Natural killer cell (primary cell): ENCODE data around the gene NSDHL. TPM values are rescaled to one million over a fixed set of nuclear protein-coding genes. Genes with fewer than 3 reads are reported as not detected.
"Not testable (repeated sequence)": the region's sequence is repeated elsewhere in the genome, so short reads cannot be mapped to it uniquely, and the experiment has no call there.

Experiments used
- ATAC-seq, 3 donors: fragments of 150-1000 bp in 2 of 3; fragments of 200-7000 bp in 1 of 3; cut with Tn5 transposase; 1 replicate in 1 of 3; 2 replicates in 2 of 3; pipeline ENCODE4 v1.10.0; 2021; ENCODE audit warnings: mild to moderate bottlenecking in 2 of 3, moderate library complexity in 2 of 3
- DNase-seq, 2 donors: peaks; one replicate each; pipeline versions ENCODE4 v3.0.0 to v3.0.0-alpha.2; 2013 to 2021; ENCODE audit warnings: mixed read lengths in 1 of 2
- H3K27ac ChIP-seq: one replicate; pipeline ENCODE4 v1.5.1; 2013; ENCODE audit warnings: mild to moderate bottlenecking, low read length
- H3K27me3 ChIP-seq: one replicate; pipeline ENCODE4 v1.6.1; 2013; ENCODE audit warnings: low read length; ENCODE audit not compliant: control insufficient read depth, insufficient read depth
- H3K36me3 ChIP-seq: one replicate; pipeline ENCODE4 v1.6.1; 2013; ENCODE audit warnings: low read length; ENCODE audit not compliant: control insufficient read depth, insufficient read depth
- H3K4me1 ChIP-seq: one replicate; pipeline ENCODE4 v1.6.1; 2013; ENCODE audit warnings: low read length; ENCODE audit not compliant: control insufficient read depth, insufficient read depth
- H3K4me3 ChIP-seq: one replicate; pipeline ENCODE4 v1.5.1; 2013; ENCODE audit warnings: low read length
- H3K9me3 ChIP-seq: one replicate; pipeline ENCODE4 v1.6.1; 2013; ENCODE audit warnings: low read length; ENCODE audit not compliant: control insufficient read depth, insufficient read depth
- H3K27ac Mint-ChIP-seq, 2 donors: one replicate each; pipeline ENCODE4 v1.8.0; 2022; ENCODE audit warnings: mild to moderate bottlenecking in 2 of 2, mixed read lengths in 2 of 2, moderate library complexity in 1 of 2
- H3K27me3 Mint-ChIP-seq, 2 donors: one replicate each; pipeline ENCODE4 v1.8.0; 2022; ENCODE audit warnings: low read depth in 2 of 2, mixed read lengths in 2 of 2
- H3K36me3 Mint-ChIP-seq: one replicate; pipeline ENCODE4 v1.8.0; 2022; ENCODE audit warnings: mixed read lengths
- H3K4me1 Mint-ChIP-seq, 2 donors: one replicate each; pipeline ENCODE4 v1.8.0; 2022; ENCODE audit warnings: mixed read lengths in 2 of 2
- H3K4me3 Mint-ChIP-seq: one replicate; pipeline ENCODE4 v1.8.0; 2022; ENCODE audit warnings: mild to moderate bottlenecking, moderate library complexity, mixed read lengths
- H3K9me3 Mint-ChIP-seq, 2 donors: one replicate each; pipeline ENCODE4 v1.8.0; 2022; ENCODE audit warnings: mixed read lengths in 2 of 2
- WGBS: methylation state at CpG from one replicate; pipeline ENCODE4 v1.1.7; 2013; ENCODE audit warnings: missing lambda C conversion rate; ENCODE audit not compliant: insufficient coverage; 5-methylcytosine and 5-hydroxymethylcytosine counted together
- intact Hi-C: fragments of 100-400 bp; cut with micrococcal nuclease; formaldehyde crosslinking; loops from one replicate; pipeline ENCODE4 v1.14.2; 2022
- total RNA-seq, 4 donors: library from RNA; stranded (reverse); fragments of 120-200 nt in 1 of 4; gene quantifications; one replicate each; pipeline versions ENCODE4 v1.2.3 to v1.2.4, GENCODE V29; 2013 to 2022
- TF ChIP-seq, protein P1 (sequence below): fragments of 200-600 bp; IDR thresholded peaks from one replicate; pipeline ENCODE4 v1.8.0; 2022; ENCODE audit warnings: antibody characterized with exemption

NSDHL gene
- total RNA-seq: 1 to 10 TPM; 4.9 to 8.2 (median 7.9) TPM
- total RNA-seq (2013): 6.1 TPM

DNA sequence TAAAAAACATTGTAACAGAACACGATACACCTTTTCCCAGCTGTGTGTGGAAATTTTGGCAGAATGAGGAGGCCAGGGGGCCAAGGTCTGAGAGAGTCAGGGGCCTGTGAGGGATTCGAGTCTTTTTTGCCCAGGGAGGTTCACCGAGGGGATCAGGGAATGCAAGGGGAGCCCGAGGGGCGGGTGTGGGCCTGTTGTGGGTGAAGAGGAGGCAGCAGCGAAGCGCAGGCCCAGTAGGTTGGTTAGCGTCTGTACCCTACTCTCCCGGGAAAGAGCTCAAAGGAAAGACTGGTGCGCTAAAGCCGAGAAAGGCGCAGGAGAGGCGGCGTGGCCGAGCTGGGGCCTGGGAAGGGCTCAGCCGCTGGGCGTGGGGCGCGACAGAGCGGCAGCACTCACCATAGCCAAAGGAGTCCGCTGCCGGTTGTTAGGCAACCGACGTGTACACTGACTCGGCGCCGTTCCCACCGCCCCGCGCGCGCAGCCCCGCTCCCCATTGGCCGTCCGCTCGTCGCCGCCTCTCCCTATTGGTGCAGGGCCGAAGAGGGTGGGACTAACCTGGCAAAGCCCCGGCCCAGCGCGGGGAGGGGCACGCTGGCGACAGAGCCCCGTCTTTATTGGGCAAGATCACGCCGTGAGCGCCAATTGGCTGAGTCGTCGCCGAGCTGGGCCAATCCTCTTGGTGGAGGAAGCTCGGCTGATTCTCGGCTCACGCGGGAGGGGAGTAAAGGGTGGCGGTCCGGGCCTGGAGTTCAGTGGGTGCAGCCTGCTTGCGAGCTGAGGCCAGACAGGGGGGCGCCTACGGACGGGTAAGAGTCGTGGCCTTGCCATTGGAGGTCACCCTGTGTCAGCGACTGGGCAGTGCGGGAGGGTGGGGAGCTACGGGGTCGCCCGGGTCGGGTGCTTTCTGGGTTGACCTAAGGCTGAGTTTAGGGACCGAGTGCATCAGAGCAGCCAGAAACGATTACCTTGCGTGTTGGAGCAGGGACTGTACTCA is at the start of gene NSDHL, which contains the start of gene CETN2:
Gene NSDHL, plus strand, starts transcription at position 752 of the 994 bp plus-strand sequence. CDS start 15,262 bp downstream, outside the sequence.
Gene CETN2, minus strand, starts transcription at position 446 of the 994 bp plus-strand sequence. Its CDS starts 47 bp downstream, at position 399.
- Histone ChIP-seq H3K36me3 (no peaks in the 10 kb centered on the region), H3K27ac (peak within 1 kb of the TSS; percentile 80), H3K4me3 (peak within 1 kb of the TSS; percentile 71), H3K27me3 (no peaks in the 10 kb centered on the region), H3K9me3 (no peaks in the 10 kb centered on the region), H3K4me1 (peaks cover 17% of the 10 kb centered on the region)
- Mint-ChIP-seq H3K4me1 (peaks cover 0 to 34% of the 10 kb centered on the region in 2 donors), H3K27ac (peak within 1 kb of the TSS; percentile 80 to 91), H3K9me3 (no peaks in the 10 kb centered on the region), H3K27me3 (no peaks in the 10 kb centered on the region), H3K4me3 (peak within 1 kb of the TSS; percentile 92), H3K36me3 (no peaks in the 10 kb centered on the region)
- TF ChIP-seq, protein P1, sequence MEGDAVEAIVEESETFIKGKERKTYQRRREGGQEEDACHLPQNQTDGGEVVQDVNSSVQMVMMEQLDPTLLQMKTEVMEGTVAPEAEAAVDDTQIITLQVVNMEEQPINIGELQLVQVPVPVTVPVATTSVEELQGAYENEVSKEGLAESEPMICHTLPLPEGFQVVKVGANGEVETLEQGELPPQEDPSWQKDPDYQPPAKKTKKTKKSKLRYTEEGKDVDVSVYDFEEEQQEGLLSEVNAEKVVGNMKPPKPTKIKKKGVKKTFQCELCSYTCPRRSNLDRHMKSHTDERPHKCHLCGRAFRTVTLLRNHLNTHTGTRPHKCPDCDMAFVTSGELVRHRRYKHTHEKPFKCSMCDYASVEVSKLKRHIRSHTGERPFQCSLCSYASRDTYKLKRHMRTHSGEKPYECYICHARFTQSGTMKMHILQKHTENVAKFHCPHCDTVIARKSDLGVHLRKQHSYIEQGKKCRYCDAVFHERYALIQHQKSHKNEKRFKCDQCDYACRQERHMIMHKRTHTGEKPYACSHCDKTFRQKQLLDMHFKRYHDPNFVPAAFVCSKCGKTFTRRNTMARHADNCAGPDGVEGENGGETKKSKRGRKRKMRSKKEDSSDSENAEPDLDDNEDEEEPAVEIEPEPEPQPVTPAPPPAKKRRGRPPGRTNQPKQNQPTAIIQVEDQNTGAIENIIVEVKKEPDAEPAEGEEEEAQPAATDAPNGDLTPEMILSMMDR: no peak
- DNase-seq (peak; percentile 91 to 95), ATAC-seq (peak; percentile 96 to 99 (median 96))
- intact Hi-C loops: no loop called here
- under 1% methylated on average over 71 of the region's 71 CpGs for WGBS

DNA sequence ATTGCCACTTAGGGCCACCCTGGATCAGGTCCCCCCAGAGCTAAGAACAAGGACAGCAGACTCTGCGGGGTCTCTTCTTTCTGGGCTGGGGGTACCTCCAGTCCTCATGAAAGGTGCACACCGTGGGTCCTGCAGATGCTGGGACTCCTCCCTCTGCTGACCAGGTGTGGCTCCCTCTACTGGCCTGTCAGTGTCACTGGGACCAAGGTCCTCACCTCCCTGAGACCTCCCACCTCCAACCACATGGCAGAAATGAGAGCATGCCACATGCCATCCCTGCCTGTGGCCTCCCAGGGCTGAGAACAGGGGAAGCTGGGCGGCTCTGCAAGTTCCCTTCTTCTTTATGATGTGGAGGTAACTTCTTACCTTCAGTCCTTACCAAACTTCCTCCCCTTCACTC is 43.8 kb upstream of the NSDHL start:
- H3K4me3 Mint-ChIP-seq, H3K27ac Mint-ChIP-seq, intact Hi-C loops, DNase-seq, H3K27me3 ChIP-seq, H3K36me3 Mint-ChIP-seq, H3K9me3 Mint-ChIP-seq, H3K27ac ChIP-seq, H3K4me1 Mint-ChIP-seq, H3K4me3 ChIP-seq, H3K36me3 ChIP-seq, H3K9me3 ChIP-seq, H3K4me1 ChIP-seq: not testable (repeated sequence)
- ATAC-seq: peak in 1 of 3 donors; percentile 54
- no CpG with 5 or more reads among the region's 3 CpGs for WGBS
- peaks cover 0 to 12% of the 10 kb centered on the region in 2 donors for H3K27me3 Mint-ChIP-seq

- H3K9me3 ChIP-seq: no peaks in the 10 kb centered on the region
- DNase-seq (no peak), ATAC-seq (no peak)
- TF ChIP-seq, protein P1: no peak
- Mint-ChIP-seq H3K4me3 (no peak overlapping the region), H3K9me3 (no peaks in the 10 kb centered on the region), H3K36me3 (no peaks in the 10 kb centered on the region), H3K4me1 (no peaks in the 10 kb centered on the region), H3K27ac (no peak overlapping the region), H3K27me3 (peaks cover 15 to 46% of the 10 kb centered on the region in 2 donors)
- H3K36me3 ChIP-seq: no peaks in the 10 kb centered on the region
- H3K4me3 ChIP-seq: no peak overlapping the region
- no peak overlapping the region for H3K27ac ChIP-seq
- no peaks in the 10 kb centered on the region for H3K27me3 ChIP-seq
- no CpG with 5 or more reads among the region's 1 CpG for WGBS
- no peaks in the 10 kb centered on the region for H3K4me1 ChIP-seq
- intact Hi-C loops: no loop called here
Observed at GRCh38 chrX:152798945-152799344, 31.9 kb upstream of the NSDHL start.

DNA sequence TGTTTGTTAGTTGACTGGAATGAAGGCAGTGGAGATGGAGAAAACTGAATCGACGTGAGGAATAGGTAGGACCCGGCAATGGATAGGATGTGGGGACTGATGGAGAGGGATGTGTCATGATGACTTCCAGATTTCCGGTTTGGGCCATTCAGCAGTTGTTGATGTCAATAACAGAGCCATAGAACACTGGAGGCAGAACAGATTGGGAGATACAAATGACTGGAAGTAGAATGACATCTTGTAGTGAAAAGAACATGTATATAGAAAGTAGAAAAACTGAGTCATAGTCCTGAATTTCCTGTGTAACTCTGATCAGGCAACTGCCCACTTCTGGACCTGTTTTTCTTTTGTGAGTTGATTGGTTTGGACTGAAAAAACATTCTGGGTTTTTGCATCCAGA is 24.8 kb upstream of the NSDHL start:
- ATAC-seq: no peak
- H3K27me3 ChIP-seq: no peaks in the 10 kb centered on the region
- no peak overlapping the region for H3K27ac Mint-ChIP-seq
- no peaks in the 10 kb centered on the region for H3K9me3 Mint-ChIP-seq
- DNase-seq: no peak
- no peaks in the 10 kb centered on the region for H3K9me3 ChIP-seq
- H3K27me3 Mint-ChIP-seq: peaks cover 8 to 23% of the 10 kb centered on the region in 2 donors
- WGBS: 96% methylated on average over 4 of the region's 4 CpGs
- no peak overlapping the region for H3K27ac ChIP-seq
- H3K36me3 ChIP-seq: no peaks in the 10 kb centered on the region
- TF ChIP-seq, protein P1: no peak
- H3K4me1 ChIP-seq: no peaks in the 10 kb centered on the region
- intact Hi-C loops: no loop called here
- no peak overlapping the region for H3K4me3 Mint-ChIP-seq
- H3K36me3 Mint-ChIP-seq: no peaks in the 10 kb centered on the region
- no peak overlapping the region for H3K4me3 ChIP-seq
- H3K4me1 Mint-ChIP-seq: no peaks in the 10 kb centered on the region
